GM19035 (cell line): ENCODE measurements around the gene C19orf73.
A peak's percentile ranks its signal among the peaks of the same experiment; 100 is the strongest.
"Not testable (repeated sequence)": the region's sequence is repeated elsewhere in the genome, so short reads cannot be mapped to it uniquely, and the experiment has no call there.

ENCODE experiments used
- ATAC-seq: cut with Tn5 transposase; IDR thresholded peaks from one replicate; pipeline ENCODE4 v1.9.1; 2021; ENCODE audit not compliant: unreplicated experiment

The C19orf73 gene

DNA sequence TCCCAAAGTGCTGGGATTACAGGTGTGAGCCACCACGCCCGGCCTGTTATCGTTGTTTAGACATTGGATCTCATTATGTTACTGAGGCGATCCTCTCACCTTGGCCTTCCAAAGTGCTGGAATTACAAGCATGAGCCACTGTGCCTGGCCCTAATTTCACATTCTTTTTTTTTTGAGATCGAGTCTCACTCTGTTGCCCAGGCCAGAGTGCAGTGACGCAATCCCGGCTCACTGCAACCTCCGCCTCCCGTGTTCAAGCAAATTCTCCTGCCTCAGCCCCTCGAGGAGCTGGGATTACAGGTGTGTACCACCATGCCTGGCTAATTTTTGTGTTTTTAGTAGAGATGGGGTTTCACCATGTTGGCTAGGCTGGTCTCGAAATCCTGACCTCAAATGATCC lies 4.3 kb upstream of the C19orf73 start:
- ATAC-seq = not testable (repeated sequence)

DNA sequence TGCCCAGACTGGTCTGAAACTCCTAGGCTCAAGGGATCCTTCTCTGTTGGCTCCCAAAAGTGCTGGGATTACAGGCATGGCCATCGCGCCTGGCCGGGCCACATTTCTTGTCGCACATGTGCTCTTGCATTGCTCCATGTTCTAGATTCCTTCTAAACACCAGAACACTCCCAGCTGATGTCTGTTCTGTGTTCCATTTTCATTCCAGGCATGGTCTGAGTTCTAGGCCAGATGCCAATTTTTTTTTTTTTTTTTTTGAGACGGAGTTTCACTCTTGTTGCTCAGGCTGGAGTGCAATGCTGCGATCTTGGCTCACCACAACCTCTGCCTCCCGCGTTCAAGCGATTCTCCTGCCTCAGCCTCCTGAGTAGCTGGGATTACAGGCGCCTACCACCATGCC lies 2.9 kb upstream of the C19orf73 start:
- ATAC-seq = not testable (repeated sequence)

DNA sequence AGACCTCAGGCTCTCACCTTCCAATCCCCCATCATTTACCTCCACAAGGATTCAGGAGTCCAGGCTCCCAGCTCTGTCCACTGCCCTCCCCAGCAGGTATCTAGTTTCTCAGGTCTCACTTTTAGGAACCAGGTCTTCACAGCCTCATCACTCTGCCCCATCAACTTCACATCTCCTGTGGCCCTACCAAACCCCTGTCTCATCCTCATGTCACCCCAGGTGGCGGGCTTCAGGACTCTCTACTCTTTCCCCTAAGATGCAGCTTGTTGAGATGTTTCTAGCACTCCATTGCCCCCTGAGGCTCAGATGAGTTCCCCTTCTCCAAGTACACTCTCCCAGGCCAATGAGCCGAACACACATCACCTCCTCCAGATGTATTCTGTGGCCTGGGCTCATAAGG lies 1.9 kb upstream of the C19orf73 start:
- no peak for ATAC-seq

DNA sequence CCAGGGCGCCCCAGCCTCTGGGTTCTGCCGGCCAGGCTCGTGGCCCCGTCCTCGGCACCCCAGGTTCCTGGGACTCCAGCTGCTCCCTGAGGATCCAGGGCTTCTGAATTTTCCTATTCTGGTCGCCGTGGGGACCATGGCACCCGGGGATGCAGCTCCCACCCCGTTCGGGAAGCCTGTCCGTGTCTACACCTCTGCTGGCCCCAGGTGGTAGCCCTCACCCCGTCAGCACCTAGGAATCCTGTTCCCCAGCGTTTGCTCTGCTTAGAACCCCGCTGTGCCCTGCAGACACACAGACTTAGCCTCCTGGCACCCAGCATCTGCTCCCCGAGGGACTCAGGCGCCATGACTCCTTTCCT lies 1.4 kb upstream of the C19orf73 start:
- ATAC-seq = no peak

DNA sequence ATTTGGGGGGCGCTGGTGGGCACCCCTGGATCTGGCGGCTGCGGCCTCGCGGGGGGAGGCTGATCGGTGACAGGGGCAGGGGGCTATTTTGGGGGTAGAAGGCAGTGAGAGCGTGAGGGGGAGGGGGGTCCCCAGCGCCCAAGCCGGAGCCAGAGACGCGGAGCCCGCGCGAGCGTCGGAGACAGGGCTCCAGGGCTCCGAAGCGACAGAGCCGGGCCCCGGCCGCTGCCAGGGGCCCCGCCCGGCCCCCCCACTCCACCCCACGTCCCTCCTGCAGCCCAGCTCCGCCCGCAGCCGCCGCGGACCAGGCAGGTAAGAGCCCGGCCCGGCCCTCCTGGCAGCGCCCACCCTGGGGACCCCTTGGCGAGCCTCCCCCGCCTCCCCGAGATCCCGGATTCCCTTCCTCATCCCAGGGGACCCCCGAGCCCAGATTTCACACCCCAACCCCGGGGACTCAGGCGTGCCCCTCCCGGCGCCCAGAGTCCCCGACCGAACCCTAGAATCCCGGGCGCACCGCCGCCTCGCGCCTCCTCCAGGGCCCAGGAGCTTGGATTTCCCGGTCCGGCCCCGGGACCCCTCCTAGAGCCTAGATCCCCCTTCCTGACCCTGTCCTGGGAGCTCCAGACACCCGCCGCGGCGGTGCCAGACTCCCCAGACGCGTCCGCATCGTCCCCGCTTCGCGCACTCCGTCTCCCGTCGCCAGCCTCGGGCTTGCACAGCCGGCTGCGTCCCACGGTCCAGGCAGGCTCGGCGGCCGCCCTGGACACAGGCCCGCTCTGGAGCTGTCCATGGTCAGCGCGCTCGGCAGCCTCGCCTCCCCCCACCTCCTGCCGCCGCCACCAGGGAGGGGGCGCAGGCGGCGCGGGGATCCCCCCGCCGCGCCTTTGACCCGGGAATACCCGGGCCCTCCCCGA lies 725 bp upstream of the C19orf73 start, which contains the start of gene PPFIA3:
PPFIA3 (plus strand) TSS at position 134 of the 914 bp plus-strand sequence. CDS start 8,330 bp downstream, outside the sequence.
- ATAC-seq = no peak

DNA sequence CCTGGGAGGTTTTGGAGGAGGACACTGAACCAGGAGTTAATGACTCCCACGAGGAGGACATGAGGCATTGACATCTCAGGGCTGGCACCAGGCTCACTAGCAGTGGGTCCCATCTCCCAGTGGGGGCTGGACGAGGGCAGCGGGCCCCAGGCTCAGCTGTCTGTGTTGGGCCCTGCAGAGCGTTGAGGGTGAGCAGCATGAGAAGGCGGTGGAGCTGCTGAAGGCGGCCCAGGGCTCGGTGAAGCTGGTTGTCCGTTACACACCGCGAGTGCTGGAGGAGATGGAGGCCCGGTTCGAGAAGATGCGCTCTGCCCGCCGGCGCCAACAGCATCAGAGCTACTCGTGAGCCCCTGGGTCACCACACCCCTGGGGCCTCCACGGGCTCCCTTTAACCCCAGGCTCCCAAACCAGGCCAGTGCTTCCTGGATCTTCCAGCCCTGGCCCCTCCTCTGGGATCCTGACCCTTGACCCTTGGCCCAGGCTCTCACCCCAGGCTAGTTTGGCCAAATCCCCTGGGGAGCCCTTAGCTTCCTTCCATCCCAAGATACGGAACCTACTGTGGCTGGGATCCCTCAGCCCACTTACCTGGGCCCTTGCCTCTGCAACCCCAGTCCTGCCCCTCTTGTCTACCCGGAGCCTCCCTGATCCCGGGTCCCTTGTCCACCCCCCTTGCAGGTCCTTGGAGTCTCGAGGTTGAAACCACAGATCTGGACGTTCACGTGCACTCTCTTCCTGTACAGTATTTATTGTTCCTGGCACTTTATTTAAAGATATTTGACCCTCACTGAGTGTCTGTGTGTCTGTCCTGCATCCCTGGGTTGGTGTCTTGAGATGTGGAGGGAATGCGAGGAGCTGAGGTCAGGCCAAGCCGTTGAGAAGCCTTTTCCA lies 1.0 kb downstream of the C19orf73 start:
- ATAC-seq = no peak

DNA sequence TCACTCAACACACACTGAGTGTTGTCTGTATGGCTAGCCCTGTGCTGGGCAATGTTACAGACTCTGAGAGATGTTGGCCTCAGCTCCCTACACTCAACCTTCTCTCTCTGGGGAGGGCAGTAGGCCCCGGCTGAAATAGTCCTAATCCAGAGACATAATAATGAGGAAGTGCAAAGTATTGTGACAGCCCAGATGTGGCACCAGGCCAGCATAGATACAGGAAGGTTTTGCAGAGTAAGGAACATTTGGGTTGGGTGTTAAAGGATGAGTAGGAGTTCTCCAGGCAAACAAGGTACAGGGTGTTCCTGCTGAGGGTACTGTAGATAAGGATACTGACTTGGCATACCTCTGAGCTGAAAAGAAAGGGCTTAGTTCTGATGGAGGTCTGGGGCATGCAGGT lies 2.4 kb downstream of the C19orf73 start:
- ATAC-seq = no peak

DNA sequence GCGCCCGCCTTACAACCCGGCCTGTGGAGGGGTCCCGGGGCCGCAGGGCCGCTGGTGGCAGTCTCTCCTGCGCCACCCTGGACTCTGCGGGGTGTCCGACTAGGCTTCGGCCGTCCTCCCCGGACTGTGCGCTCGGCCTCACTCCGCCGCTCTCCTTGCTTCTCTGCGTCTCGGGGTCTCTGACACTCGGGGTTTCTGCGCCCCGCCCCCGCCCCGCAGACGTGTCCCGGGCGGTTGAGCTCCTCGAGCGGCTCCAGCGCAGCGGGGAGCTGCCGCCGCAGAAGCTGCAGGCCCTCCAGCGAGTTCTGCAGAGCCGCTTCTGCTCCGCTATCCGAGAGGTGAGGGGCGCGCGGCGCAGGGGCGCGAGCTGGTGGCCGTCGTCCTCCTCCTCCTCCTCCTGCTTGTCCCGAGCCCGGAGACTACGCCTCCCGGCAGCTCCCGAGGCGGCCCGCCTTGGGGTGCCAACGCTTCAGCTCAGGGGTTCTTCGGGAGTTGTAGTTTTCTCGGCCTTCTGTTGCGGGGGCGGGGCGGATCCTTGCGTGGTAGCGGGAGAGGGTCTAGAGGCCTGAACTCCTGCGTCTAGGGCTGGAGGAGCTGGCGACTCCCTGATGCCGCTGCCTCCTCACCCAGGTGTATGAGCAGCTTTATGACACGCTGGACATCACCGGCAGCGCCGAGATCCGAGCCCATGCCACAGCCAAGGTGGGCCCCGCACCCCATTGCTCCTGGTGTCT lies 4.1 kb downstream of the C19orf73 start:
- ATAC-seq = no peak

DNA sequence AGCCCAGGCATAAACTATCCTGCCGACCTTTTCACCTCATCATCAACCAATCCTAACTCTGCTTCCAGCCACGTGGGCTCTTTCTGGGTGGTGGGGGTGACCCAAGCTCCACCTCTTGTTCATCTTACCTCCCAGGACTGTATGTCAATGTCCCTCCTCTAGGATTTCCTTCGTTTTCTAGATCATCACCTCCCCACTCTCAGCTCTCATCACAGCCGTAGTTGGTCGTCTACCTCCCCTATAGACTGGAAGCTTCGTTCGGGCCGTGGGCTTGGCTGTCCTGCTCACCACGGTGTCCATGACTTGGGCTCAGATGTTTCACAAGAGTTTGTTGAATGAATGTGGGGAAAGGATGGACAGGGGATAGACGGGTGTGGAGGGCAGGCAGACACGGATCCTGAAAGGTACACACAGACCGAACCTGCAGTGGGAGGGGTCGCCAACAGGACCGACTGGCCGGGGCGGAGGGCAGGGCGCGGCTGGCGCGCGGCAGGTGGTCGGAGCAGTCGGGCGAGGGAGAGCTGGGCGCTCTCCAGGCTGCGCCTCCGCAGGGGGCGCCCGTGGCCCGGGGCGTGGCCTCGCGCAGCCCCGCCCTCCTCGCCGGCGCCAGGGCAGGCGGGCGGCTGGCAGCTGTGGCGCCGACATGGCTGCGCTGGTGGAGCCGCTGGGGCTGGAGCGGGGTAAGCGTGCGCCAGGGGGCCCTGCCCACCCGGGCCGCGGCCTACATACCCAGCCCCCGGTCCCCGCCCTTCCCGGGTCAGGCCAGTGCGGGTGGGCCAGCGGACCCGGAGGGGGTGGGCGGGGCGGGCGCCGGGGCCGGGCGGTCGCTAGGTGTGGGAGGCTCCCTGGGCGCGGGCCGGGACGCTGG lies 4.9 kb downstream of the C19orf73 start, which contains the start of gene LIN7B:
LIN7B (plus strand) TSS at position 609 of the 868 bp plus-strand sequence; CDS start at position 644, 35 bp downstream.
- peak; percentile 44 for ATAC-seq

DNA sequence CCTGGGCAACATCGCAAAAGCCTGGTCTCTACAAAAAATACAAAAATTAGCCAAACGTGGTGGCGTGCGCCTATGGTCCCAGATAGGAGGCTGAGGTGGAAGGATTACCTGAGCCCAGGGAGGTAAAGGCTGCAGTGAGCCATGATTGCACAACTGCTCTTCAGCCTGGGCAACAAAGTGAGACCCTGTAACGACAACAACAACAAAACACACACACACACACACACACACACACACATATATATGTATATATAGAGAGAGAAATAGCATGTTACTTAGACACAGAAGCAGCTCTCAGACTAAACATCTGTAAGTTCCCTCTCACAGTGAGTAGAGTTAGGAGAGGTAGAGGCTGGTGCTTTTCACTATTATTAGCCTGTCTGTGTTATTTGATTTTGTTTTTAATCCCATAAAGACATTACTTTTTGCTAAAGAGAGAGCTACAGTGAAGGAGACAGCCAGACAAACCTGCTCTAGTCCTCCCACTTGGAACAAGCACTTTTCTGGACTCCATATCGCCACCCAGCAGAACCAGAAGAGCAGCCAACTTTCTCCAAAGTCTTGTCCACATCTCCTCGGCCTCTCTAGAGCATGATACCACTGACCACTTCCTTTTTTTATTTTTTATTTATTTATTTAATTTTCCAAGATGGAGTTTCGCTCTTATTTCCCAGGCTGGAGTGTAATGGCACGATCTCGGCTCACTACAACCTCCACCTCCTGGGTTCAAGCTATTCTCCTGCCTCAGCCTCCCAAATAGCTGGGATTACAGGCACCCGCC lies 7.5 kb downstream of the C19orf73 start:
- no peak for ATAC-seq

DNA sequence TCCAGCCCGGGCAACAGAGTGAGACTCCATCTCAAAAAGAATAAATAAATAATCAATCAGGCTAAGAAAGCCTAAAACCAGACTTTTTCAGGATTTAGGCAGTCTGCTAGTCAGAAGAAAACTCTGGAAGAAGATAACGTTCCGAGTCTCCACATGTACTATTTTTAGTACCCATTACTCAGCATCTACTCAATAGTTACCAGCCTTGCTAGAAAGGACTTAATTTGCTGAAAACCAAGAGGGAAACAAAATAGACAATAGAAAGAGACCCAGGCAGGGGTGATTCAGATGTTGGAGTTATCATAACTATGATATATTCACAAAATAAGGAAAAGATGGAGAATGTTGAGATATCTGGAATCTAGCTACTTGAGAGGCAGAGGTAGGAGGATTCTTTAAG lies 8.4 kb downstream of the C19orf73 start:
- ATAC-seq = no peak

DNA sequence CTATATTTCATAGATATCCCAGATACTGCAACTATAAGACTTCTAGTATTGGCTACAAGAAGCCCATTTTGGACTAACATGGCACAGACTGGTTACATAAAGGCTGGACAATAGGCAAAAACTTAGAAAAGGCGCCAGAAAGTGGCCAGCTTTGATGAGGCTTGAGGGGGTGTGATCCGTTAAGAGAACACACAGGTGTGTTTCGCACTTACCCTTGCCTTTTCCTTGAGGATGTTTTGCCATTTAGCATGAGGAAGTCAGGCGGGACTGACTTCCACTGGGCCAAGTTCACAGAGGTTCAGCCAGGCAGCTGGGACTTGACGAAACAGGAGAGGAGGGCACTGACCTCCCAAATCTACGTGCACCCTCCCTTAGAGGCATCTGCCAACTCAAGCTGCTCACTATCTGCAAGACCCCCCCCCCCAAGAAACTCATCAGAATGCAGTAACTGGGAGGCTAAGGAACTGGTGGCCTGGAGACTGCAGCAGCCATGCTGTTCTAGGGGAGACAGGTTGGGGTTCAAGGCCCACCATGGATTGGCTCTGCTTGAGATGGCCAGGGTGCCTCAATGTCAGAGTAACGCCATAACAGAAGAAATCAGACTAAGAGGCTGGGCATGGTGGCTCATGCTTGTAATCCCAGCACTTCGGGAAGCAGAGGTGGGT lies 9.2 kb downstream of the C19orf73 start:
- no peak for ATAC-seq

DNA sequence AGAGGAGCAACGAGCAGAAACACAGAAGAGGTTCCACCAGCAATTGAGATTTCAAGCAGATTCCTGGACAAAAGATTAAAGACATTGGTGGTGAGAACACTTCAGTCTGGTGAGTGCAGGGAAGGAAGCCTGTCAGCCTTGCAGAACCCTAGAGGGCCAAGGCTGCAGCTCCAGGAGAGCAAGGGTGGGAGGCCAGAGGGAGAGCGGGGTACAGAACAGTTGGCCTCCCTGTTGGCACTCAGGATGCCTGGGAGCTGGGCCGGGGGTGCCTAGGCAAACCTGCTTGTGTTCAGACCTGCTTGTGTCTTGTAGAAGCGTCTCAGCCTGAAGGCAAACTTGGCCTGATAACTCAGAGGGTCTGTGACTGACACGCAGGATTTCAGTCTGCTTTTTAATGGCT lies 9.9 kb downstream of the C19orf73 start:
- no peak for ATAC-seq

DNA sequence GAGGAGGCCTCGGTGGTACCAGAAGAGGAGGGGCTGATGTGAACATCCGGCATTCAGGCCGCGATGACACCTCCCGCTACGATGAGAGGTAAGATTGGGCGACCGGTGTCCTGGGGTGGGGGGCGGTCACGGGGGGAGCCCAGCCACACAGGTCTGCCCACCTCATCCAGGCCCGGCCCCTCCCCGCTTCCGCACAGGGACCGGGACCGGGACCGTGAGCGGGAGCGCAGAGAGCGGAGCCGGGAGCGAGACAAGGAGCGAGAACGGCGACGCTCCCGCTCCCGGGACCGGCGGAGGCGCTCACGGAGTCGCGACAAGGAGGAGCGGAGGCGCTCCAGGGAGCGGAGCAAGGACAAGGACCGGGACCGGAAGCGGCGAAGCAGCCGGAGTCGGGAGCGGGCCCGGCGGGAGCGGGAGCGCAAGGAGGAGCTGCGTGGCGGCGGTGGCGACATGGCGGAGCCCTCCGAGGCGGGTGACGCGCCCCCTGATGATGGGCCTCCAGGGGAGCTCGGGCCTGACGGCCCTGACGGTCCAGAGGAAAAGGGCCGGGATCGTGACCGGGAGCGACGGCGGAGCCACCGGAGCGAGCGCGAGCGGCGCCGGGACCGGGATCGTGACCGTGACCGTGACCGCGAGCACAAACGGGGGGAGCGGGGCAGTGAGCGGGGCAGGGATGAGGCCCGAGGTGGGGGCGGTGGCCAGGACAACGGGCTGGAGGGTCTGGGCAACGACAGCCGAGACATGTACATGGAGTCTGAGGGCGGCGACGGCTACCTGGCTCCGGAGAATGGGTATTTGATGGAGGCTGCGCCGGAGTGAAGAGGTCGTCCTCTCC lies 11.1 kb downstream of the C19orf73 start:
- ATAC-seq = no peak

DNA sequence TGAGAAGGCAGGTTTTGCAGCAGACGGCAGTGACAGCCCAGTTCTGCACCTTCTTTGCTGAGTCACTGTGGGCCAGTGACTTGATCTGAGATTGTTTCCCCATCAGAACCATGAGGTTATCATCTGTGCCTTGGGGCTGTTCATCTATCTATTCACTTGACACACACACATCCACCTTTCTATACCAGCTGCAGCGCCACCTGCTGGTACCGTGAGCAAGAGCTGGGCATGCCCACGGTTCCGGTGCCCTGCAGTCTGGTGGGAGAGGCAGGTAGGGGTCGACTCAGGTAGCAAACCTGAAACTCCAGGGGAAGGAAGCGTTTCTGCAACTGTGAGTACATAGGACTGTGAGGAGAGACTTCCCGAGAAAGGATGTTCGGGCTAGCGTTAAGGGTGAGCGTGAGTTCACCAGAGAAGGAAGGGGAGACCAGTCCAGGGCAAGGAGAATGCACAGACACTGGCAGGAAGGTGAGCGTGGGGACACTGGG lies 12.3 kb downstream of the C19orf73 start:
- no peak for ATAC-seq

DNA sequence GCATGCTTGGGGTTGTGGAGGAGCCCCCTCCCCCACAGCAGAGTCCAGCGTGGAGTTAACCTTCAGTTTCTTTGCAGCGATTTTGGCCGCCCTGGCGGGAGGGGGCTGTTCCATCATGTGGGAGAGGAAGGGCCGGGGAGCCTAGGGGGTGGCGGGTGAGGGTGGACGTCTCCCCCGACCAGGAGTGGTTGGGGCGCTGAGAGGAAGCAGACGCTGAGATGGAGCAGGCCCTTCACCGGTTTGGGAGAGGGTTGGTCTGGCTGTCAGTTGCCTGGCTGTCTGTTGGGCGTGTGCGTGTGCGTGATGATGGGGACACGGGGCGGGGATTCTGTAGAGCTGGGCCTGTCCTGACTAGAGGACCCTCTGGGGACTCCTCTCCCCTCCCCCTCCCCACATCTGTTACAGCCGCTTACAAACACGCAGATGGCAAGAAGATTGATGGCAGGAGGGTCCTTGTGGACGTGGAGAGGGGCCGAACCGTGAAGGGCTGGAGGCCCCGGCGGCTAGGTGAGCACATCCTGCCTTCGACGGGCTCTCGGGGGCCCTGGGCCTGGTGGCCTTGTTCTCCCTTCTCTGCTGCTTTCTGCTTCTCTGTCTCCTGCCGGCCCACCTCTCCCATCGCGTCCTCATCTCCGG lies 14.6 kb downstream of the C19orf73 start:
- ATAC-seq = no peak
